HG03060 (cell line): ENCODE measurements around the gene TBC1D8B.

ENCODE experiments used
- ATAC-seq: cut with Tn5 transposase; IDR thresholded peaks from one replicate; pipeline ENCODE4 v1.9.1; 2021; ENCODE audit warnings: low read depth, moderate number of reproducible peaks; ENCODE audit not compliant: unreplicated experiment

TBC1D8B gene

DNA sequence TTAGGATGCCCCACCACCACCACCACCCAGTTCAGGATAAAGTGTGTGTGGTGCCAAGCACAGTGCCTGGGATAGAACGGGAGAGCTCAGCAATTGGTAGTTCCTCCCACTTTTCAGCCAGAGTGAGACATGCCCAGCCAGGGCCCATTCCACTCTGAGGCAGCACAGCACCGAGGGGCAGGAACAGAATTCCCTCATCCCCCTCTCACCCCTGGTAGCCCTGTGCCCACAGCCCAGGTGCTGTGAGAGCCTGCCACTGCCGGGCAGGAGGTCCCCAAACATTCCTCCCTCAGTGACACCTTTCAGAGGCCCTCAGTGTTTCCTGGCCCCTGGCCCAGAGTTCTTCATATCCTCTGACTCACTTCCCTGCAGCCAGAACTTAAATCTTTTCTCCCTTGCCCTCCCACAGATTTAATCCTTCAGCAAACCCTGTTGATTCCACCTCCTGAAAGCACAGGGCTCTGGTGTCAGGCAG, 92.5 kb downstream of the TBC1D8B start:
- no peak for ATAC-seq

DNA sequence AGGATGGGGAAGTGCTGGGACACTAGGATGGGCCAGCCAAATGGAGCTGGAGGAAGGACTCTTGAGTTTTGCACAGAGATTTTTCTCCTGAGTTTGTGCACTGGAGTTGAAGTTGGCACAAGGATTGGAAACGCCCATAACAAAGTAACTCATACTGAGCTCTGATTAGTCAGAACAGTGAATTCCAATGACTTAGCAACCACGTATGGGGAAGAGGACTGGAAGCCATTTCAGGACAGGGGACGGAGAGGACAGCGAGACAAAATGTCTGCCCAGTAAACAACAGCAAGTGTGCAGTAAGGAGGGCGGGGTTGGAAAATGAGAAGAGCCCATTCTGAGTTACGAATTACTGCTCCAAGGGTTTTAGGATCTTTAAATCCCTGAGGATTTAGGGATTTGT, 94.8 kb downstream of the TBC1D8B start:
- no peak for ATAC-seq

DNA sequence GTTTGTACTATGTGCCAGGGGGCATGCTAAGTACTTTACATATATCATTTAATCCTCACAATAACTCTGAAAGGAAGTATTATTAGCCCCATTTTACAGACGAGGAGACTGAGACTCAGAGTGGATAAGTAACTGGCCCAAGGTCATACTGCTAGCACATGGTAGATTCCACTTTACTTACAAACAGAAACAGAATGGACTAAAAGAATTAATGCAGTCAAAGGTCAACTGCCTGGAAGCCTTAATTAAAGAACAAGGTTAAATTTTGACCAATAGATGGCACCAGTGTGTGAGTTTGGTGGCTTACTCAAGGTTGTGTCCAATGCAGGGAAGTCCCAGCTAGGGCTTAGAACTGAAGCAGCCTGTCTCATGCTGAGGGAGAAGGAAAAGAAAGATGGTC, 96.0 kb downstream of the TBC1D8B start:
- no peak for ATAC-seq

DNA sequence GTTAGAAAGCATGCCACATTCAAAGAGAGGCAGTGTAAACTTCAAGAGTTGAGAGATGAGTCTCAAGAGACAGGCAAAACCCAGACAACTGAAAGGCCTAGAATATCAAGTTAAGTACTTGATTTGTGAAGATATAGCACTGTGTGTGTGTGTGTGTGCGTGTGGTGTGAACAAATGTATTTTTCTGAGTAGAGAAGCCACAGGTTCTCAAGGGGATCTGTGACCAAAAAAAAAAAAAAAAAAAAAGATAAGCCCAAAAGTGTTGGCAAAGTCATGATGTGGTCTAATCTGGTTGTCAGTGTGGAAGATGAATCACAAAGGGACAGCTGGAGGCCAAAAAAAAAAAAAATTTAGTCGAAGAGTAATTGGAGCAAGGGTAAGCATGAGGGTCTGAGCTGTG, 96.8 kb downstream of the TBC1D8B start:
- ATAC-seq, result no peak

DNA sequence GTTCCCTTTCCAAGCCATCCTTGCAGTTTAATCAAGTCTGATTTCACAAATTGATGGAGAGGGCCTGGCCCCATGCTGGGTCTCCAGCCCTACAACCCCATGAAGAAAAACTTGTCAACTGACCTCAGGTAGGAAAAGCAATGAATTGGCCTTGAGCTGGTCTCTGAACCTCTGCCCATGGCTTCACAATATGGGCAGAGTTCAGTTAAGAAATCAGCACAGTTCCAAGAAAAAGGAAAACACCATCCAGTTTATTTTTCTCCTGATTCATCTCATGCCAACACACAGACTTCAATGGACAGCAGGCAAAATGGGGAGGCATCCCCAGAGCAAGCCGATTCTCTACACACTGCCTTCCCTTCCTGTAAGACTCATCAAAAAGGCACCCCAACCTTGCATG, 97.4 kb downstream of the TBC1D8B start:
- no peak for ATAC-seq

DNA sequence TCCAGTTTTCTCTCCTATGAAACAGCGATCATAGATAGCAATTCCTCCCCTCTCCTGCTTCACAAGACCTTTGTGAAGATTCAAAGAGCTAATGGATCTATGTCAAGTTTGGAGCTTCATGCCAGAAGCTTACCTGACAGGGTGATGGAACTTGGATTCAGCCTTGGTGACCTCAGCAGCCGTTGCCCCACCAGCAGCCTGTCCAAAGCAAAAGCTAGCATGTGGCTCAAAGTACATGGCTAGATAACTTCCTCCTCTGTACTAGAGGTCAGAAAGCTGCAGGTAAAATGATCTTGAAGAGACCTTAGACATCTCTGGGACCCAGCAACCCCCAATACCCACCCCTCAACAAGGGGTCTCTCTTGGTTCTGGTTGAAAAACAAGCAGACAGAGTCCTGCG, 98.9 kb downstream of the TBC1D8B start:
- no peak for ATAC-seq

DNA sequence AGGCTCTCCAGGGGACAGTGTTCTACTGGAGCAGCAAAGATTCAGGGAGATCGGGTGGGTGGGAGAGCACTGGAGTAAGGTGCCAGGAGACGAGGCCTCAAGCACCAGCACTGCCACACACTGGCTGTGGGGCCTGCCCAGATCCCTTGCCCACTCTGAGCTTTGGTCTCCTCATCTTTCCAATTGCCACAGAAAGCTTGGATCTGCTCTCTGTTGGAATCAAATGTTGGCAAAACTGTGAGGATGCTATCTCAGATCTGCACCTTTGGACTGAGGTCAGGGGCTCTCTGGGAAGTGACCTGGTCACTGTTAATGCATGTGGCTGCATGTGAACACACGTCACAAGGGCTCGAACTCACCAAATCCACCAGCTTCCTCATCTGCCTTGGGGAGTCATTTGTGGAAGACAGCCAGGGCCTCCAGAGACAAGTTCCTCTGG, 99.3 kb downstream of the TBC1D8B start:
- ATAC-seq, result no peak

DNA sequence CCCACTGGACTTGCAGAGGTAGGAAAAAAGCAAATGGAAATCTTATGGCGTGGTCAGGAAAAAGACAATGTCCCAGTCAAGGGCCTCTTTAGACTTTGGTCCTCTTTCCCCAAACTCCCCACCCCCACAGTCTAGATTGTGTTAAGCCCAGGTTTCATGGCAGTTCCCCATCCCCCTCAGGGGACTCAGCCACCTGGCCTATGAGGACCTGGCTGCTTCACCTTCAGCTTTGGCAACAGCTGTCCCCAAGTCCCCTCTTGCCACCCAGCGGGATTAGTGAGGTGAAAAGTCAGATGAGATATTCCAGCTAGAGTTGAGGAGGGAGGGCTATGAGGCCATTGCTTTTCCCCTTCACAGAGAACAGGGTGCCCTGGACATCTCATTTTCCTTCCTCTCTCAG, 100.2 kb downstream of the TBC1D8B start:
- ATAC-seq, result no peak

DNA sequence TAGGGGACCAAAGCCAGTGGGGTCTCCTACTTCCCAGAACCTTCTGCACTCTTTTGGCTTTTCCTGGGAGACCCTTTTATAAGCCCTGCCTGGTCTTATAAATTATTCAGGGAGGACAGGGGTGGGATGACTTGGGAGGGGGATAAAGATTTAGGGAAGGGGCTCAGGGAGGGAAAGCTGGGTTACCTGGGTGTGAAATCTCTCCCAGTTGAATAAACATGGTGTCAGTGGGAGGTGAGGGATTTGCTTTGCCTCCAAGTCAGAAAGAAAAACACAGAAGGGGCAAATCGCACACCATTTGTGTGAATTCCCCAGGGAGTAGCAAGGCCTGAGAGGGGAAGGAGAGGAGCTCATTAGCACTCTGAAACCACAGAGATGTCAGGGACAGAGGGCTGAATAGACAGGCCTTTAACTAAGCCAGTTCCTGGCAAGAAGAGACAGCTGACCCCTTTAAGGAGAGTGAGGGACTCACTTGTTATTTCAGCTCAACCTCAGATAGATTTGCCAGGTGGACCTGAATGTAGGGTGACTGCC, 100.9 kb downstream of the TBC1D8B start, which contains the start of gene RIPPLY1:
Gene RIPPLY1, minus strand, starts transcription at position 51 of the 534 bp plus-strand sequence. CDS start 54 bp downstream, outside the sequence.
- ATAC-seq, result no peak

DNA sequence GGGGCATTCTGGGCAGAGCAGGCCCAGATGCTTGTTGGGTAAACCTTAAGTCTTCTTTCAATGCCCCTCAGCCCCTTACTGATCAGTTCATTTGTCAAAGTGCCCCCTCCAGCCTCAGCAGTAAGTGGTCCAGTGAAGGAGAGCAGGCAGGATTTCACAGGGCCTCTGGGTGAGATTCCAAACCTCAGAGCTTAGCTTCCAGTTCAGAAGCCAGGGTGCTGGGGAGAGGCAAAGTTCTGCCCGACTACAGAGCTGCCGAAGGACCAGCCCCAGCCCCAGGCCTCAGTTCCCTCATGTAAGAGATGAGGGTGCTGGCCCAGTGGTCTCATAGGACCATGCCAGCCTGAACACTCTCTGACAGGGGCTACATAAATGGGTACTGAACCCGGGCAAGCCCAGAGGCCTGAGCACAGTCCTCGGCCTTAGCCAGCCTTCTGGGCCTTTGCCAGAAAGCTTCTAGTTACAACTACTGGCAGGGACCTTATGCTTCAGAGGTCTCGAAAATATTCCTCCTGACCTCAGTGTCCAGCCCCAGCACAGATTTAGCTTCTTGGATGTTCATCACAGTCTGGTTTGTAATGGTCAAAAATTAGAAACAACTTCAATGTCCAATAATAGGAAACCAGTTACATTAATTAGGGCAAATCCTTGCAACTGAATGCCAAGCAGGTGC, 101.5 kb downstream of the TBC1D8B start:
- ATAC-seq, result no peak

DNA sequence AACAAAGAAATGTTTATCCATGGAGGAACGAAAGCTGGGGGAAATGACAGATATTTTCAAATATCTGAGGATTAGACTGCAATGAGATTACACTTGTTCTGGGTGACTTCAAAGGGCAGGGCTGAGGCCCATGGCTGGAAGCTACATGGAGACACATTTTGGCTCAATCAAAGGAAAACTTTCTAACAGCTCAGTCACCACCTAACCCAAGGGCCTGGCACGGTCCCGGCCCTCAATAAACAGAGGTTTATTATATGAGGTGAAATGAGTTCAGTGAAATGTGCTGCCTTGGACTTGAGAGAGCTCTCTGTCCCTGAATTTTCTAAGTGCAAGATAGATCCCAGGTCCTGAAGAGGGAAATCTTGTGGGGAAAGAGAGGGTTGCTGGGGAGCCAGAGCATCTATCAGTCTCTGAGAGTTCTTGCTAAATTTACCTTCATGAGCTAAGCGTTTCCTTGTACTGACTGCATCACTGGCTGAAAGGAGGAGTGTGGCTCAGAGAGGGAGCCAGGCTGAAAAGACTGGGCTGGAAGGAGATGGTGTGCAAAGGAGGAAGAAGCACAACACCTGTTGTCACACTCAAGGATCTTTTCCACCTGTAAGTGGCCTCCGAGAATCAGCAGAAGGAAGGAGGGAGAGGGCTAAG, 102.7 kb downstream of the TBC1D8B start:
- ATAC-seq, result no peak

DNA sequence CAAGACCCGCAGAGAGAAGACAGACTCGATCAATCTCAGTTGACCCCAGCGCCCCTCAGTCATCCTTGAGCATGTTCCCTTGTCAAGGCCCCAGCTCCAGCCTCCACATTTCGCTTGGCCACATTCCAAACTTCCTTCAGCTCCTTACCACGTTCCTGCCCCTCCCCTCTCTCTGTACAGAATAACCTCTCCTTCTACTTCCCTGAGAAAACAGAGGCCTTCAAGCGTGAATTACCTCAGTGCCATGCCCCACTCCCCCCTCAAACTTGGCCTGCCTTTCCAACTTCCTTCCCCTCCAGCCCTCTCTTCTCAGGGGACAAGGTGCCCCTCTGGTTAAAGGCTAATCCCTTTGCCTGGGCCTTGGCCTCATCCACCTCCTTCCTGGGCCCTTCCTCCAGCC, 103.9 kb downstream of the TBC1D8B start:
- ATAC-seq, result no peak

DNA sequence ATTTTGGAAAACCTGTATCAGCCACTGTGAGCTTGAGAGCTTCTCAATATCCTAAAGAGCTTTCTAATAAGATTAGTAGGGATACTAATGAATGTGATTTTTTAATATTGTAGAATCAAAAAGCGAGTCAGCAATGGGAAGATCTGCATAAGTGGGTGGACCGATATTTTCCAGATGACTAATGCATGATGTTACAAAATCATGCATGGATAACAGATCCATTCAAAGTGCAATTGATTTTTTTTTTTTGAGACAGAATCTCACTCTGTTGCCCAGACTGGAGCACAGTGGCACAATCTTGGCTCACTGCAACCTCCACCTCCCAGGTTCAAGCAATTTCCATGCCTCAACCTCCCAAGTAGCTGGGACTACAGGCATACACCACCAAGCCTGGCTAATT, 110.4 kb downstream of the TBC1D8B start:
- no peak for ATAC-seq

DNA sequence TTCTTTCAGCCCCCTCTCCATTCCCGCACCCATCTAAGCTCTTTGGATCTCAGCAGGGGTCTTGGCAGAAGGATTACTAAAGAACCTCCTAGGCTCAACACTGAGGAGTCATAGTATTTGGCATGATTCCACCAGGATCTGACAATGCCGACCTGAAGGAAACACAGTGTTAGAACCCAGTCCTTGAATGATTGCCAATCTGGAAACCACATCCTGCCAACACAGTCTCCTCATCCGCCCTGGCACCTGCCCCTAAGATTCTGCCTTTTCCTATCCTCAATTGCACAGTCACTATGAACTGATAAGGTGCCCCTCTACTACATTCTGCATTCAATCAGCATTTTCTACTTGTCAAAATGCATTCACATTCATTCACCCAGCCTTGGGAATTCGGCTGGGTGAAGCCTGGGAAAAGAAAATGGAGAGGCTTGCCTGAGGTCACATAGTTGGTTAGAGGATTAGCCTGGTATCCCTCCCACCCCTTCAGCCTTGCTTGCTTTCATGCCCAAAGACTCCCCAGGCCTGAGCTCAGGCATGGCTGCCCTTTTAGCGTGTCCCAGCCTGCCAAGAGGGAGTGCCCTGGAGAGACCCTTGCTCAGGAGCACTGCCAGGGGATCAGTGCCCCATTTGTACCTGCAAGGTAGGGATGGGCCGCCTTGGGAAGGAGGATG, 115.5 kb downstream of the TBC1D8B start:
- ATAC-seq, result no peak

DNA sequence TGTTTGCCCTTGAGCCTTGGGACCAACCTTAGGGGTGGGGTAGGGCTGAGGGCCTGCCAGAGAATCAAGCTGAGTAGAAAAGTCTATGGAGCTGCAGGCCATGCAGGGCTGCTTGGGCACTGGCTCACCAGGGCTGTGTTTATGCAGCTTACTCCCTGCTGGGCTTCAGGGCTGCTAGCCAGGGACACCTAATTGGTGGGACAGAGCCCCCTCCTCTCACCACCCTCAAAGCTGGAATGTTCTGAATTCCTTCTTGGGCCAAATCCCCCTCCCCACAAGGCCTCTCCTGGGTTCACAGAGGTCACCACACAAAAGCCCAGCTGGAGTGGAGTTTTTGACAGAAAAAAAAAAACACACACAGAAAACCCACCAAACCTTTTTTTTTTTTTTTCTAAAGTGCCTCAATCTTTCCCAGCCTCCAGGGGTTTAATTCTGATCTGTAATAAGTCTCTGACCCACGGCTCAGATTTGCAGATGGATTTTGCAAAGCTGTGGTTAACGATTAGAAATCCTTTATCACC, 117.5 kb downstream of the TBC1D8B start, which contains the start of gene CLDN2:
Gene CLDN2, plus strand, starts transcription at position 471 of the 521 bp plus-strand sequence. CDS start 7,827 bp downstream, outside the sequence.
- no peak for ATAC-seq

DNA sequence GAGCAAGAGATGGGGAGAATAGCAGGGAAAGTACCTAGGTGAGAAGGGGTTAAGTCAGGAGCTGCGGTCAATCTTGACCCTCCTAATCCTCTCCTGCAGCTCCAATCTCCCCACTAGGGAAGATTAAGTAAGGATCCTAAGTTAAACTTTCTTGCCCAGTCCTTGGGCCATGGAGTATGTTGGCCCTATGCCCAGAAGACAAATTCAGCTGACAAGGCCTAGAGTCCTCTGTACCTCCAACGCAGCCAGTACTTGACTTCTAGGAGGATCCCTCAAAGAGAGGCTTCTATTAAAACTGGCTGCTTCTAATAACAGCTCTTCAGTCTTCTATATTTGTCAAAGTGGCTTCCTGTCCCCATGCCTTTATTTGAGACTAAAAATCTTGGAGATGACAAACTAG, 119.2 kb downstream of the TBC1D8B start:
- ATAC-seq, result no peak
